ENCODE measurements around the gene TUBA4B. TPM values are rescaled to one million over a fixed set of nuclear protein-coding genes. Genes with fewer than 3 reads are reported as not detected.
A peak's percentile ranks its signal among the peaks of the same experiment; 100 is the strongest.

TUBA4B gene
- total RNA-seq, result not detected
- long read RNA-seq, result 0 reads

DNA sequence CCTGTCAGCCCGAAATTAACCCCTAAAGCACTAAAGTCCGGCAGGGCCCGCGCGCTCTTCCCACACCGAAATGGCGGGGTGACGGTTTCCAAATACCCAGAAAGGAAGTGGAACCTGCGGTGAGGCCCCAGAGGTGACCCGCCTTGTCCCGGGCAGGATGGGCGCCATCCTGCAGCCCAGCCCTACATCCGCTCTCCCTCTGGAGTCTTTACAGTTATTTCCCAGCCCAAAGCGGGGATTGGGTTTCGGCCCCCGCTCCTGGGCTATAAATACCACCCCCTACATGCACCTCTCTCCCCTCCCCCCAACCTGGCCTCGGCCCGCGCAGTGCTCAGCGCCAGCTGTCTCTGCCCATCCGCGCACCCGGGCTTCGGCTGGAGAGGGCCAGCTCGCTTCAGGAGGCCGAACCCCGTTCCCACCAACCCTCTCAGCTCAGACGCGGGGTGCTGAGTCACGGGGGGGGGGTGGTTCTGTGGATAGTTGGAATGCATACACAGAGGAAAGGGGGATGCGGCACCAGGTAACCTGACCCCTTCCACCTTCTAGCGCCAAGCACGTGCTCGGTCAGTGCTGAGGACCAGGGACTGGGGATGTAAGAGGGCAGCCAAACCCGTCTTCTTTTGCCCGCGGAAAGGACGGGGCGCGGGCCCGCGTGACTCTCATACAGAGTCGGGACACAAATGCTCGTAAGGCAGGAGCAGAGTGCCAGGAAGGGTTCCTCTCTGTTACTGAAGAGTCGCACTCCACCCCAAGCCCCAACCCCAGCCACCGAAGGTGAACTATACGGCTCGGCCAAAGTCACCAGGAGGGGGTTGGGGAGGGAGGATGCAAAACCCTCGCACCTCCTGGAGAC lies at the start of gene TUBA4B:
Gene TUBA4B (plus strand): TSS at position 344 of the 853 bp plus-strand sequence. CDS start 165 bp downstream, at position 509.
- DNase-seq (ENCODE audit: low spot score), result no peak

DNA sequence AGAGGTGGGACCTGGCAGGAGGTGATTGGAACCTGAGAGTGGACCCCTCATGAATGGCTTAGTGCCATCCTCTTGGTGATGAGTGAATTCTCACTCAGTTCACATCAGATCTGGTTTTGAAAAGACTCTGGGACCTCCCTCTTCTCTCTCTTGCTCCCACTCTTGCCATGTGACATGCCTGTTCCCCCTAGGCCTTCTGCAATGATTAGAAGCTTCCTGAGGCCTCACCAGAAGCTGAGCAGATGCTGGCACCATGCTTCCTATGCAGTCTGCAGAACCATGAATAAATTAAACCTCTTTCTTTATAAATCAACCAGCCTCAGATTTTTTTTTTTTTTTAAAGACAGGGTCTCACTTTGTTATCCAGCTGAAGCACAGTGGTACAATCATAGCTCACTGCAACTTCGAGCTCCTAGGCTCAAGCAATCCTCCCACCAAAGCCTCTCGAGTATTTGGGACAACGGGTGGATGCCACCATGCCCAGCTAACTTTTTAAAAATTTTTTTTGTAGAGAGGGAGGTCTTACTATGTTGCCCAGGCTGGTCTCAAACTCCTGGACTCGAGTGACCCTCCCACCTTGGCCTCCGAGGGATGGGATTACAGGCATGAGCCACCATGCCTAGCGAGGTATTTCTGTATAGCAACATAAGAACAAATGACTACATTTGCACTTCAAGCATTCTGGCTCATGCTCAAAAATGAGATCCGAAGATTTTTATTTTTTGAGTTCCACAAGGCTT lies 48.4 kb upstream of the TUBA4B start:
- DNase-seq (ENCODE audit: low spot score), result no peak

DNA sequence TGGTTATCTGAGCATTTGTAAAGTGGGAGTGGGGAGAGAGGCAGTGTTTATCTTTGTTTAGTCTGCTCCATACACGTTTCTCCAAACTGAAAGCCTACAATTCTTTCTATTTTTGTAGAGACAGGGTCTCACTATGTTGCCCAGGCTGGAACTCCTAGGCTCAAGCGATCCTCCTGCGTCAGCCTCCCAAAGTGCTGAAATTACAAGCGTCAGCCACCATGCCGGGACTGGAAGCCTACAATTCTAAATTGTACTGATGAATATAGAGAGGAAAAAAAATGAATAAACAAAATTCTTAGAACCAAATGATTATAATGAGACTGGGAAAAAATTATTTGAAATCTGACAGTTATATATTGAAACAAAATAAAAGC lies 47.9 kb upstream of the TUBA4B start:
- no peak for DNase-seq (ENCODE audit: low spot score)

DNA sequence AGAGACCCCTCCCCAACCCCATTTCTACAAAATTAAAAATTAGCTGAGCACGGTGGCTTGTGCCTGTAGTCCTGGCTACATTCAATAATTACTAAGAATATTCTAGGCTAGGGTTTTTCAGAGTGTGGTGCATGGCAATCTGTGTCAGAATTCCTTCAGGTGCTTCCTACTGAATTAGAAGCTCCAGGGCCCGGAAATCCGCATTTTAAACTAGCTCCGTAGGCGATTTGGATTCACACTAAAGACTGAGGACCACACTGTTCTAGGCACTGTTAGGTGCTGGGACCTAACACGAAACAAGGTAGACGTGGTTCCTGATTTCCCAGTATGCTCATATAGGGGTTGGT lies 47.1 kb upstream of the TUBA4B start:
- DNase-seq (ENCODE audit: low spot score), result no peak

DNA sequence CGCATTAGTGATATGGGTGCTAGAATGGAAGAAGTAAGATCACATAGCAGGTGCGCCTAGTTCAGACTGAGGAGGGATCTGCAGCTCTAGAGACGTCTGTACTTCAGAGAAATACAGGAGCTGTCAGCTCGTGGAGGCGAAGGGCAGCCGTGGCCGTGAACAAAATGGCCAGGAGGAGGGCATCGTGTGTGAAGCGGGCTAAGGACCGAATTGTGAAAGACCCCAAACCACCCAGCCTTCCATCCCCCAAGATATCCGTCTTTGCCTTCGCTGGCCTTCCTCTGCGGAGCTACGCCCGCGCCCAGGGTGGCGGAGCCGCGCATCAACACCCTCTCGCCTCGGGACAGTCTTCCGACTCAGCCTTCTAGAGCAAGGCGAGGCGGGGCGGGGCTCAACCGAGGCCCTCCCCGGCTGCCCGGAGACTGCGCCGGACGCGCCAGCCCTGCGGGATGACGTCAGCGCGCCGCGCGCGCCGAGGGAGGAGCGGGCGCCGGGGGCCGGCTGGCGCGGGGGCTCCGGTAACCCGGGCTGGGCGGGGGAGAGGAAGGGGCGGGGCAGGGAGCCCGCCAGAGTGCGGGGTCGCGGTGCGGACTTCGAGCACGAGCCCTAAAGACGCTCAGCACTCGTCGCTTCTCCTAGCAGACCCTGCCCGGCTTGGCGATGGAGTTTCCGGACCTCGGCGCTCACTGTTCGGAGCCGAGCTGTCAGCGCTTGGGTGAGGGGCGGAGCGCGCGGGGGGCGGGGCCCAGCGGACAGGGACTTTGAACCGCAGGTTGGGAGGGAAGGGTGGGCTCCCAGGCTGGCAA lies 46.5 kb upstream of the TUBA4B start, which contains the start of gene ZFAND2B:
Gene ZFAND2B (plus strand): TSS at position 455 of the 806 bp plus-strand sequence. CDS start 206 bp downstream, at position 661.
- peak; percentile 98 for DNase-seq (ENCODE audit: low spot score)

DNA sequence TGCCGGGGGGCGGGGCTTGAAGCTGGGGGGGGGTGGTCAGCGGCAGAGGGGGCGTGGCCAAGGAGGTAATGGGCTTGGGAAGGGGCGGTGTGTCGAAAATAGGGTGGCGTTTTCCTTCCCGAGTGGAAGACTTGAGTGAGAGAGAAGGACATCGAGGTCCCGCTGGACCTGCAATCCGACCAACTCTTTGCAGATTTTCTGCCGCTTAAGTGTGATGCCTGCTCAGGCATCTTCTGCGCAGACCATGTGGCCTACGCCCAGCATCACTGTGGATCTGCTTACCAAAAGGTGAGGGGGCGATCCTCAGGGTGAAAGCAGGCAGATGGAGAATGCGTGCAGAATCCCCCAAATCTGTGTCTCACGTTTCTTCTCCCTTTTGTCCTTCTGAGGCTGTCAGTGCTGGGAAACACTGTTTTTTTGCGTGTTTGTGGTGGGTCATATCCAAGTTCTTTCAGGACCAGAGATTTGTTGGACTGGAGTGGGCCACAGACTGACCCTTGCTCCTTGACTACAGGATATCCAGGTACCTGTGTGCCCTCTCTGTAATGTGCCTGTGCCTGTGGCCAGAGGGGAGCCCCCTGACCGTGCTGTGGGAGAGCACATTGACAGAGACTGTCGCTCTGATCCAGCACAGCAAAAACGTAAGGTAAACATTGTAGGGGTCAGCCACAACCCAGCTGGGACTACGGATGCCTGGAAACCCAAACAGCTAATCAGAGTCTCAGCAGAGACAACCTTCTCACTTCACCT lies 45.7 kb upstream of the TUBA4B start:
- no peak for DNase-seq (ENCODE audit: low spot score)

DNA sequence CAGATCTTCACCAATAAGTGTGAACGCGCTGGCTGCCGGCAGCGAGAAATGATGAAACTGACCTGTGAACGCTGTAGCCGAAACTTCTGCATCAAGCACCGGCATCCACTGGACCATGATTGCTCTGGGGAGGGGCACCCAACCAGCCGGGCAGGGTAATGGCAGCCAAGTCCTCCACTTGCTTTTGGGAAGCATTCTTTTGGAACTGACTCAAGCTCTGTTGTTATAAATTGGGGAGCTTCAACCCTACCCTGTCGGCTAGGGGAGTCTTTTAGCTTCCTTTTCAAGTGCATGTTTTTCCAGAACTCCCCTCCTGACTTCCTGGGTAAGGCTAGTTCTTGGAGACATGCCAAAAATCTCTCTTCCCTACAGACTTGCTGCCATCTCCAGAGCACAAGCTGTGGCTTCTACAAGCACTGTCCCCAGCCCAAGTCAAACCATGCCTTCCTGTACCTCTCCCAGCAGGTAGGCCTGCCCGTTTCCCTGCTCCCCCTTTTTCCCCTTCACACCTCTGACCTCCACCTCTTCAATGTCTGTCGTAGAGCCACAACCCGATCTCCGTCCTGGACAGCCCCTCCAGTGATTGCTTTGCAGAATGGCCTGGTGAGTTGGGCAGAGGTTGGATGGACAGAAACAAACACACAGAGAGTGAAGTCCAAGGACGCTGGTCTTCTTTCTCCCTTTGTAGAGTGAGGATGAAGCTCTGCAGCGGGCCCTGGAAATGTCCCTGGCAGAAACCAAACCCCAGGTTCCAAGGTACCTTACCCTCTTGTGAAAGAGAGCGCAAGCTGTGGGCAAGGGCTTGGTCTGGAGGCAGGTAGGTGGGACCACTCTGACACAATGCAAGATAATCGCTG lies 44.9 kb upstream of the TUBA4B start:
- no peak for DNase-seq (ENCODE audit: low spot score)

DNA sequence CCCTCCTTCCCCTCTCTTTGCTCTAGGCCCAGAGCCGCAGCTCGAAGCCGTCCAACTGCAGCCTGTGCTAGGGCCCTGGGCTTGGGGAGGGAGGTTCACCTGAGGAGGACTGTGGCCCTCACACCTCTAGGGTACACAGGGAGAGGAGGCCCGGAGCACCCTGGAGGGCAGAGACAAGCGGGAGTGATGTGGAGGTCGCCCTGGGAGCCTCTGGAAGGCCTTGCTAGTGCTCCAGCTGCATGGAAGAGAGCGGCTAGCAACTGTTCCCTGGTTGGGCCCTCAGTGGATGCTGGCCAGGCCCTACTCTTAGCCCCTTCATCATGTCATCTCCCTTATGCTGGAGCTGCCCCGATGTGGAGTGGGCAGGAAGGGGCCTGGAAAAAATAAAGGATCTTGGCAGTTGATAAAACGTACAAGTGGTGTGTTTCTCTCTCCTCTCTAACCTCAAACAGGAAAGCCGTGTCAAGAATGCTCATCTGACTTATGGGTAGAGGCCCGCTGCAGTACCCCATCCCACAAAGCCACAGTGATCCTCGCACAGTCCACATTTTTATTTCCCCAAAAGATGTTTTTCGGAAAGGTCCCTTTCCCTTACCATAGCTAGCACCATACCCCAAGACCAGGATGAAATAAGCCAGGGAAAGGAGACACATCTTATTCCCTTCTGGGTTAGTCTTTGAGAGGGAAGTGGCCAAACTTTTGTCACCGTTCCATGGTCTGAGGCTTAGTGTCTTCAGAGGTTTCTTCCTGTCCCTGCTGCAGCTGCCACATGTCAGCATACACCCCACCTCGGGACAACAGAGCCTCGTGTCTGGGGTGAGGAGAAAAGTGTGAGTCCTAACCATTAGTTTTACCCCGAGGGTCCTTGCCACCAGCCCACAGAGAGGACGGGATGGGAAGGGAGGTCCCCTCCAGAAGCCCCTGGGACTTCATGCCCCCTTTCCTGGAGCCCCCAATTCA lies 43.5 kb upstream of the TUBA4B start:
- DNase-seq (ENCODE audit: low spot score), result no peak

DNA sequence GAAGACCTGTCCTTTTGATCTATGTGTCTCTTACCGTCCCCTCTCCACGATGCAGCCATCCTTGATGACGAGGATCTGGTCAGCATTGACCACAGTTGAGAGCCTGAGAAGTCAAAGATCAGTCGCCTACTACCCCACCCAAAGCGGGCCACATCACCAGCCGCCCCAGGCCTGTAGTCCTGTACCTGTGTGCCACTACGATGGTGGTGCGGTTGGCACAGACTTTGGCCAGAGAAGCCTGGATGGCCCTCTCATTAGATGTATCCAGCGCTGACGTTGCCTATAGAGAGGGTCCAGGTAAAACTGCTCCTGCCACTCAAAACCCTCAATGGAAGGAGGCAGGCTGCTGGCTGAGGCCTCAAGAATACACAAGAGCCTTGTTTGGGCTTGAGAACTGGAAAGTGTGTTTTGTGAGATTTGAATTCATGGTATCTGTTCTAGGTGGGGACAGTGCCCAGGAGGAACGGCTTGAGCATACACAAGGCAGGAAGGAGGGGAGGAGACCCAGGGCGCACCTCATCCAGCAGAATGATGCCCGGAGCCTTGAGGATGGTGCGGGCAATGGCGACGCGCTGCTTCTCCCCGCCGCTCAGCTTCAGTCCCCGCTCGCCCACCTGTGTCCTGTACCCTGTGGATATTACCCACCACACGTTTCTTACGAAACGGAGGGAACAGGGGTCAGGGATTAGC lies 42.7 kb upstream of the TUBA4B start:
- no peak for DNase-seq (ENCODE audit: low spot score)

DNA sequence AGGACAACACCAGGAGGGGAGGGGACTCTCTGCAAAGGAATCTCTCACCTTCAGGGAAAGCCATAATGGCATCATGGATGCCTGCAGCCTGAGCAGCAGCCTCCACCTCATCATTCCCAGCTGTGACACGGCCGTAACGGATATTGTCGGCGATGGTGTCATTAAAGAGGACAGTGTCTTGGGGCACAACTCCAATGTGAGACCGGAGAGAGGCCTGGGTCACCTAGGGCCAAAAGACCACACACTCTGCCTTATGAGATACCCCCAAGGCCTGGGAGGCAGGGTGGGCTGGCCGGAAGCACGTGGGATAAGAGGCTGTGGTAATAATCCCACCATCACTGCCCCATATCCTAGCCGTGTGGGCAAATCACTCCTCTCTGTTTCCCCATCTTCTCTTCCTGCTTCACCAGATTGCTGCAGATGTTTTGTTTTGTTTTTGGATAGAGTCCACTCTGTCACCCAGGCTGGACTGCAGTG lies 42.1 kb upstream of the TUBA4B start:
- DNase-seq (ENCODE audit: low spot score), result no peak

DNA sequence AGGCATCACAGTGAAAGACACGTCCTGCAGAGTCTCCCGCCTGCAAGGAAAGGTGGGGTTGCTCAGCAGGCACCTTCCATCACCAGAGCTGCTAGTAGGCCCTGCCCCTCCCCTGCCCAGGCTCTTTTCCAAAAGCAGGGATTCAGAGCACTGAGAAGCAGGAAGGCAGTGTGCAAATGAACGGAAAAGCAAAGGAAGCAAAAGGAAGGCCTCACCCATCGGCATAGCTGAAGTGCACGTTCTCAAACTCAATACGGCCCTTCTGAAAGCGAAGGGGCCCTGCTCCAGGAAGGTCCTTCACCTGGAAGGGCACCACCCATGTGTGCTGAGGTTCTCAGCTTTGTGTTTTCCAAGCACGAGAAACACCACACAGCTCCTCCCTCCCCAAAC lies 40.0 kb upstream of the TUBA4B start:
- DNase-seq (ENCODE audit: low spot score), result no peak

DNA sequence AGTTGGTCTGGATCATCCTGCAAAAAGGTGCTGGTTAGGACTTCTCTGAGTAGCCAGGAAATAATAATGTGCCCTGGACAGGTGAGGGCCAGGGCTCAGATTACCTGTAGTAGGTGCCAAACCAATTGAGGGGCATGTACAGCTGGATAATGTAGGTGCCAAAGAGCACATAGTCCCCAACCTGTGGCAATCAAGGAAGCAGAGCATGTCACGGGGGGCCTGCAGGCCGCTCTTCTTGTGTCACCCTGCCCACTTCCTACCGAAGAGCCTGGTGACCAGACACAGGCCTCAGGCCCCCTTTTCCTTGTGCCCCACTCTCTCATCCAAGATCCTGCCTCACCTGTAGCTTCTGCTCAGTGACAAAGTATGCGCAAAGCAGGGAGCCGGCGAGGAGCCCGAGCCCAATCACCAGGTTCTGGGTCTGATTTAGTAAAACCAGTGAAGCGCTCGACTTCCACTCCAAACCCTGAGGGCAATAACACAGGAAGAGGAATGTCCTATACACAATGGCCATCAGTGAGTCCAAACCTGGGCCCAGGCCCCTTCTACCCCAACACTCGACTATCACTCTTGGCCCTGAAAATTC lies 39.5 kb upstream of the TUBA4B start:
- no peak for DNase-seq (ENCODE audit: low spot score)

DNA sequence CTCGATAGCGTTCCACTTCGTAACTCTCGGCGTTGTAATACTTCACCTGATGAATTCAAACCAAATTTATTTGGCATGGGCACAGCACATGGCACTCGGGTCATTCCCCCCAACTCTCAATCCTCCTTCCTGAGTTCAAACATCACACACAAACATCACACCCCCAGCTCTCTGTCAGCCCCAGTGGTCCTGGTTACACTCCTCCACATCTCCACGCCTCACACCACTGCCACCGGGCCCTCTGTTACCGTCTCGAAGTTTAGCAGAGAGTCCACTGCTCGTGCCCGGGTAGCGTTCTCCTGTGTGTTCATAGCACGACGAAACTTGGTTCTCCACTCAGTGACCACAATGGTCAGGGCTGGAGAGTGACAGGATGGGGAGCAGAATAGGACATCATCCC lies 38.9 kb upstream of the TUBA4B start:
- no peak for DNase-seq (ENCODE audit: low spot score)

DNA sequence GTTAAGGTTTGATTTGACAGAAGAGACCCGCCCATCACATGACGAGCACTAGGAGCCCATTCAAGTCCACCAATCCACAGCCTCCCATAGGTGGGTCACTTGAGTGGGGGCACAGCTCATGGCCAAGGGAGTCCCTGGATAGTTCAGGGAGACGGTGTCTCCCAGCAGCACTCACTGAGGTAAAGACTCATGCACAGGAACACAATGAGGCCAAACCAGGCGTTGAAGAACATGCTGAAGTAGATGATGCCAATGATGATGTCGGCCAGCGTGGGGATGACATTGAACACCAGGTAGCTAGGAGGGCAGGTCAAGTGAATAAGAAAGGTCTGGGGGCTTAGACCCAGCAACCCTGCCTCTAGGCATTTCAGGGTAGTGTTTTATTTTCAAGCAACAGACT lies 38.3 kb upstream of the TUBA4B start:
- no peak for DNase-seq (ENCODE audit: low spot score)

DNA sequence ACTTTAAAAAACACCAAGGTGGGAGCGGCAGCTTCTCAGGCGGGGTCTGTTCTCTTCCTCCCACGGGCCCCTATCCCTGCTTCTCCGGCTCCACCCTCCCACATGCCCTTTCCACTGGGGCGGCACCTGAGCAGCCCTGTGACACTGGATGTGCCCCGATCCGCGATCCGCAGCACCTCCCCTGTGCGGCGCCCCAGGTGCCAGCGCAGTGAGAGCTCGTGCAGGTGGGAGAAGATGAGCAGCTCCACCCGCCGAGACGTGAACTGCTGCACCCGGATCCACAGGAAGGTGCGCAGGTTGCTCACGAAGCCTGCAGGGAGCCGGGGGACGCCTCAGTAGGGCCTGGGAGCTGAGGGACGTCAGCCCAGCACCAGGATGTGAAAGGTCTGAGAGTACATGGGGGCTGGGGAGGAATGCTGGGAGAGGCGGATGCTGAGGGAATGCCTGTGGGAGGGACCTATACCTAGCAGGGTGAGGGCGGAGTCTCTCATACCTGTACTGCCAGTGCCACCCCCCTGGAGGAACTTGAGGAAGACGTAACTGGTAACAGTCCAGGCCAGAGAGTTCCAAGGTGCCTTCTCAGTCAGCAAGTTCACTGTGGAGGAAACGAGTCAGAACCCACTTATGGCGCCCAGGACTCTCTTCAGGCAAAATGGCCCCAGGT lies 37.0 kb upstream of the TUBA4B start:
- no peak for DNase-seq (ENCODE audit: low spot score)

DNA sequence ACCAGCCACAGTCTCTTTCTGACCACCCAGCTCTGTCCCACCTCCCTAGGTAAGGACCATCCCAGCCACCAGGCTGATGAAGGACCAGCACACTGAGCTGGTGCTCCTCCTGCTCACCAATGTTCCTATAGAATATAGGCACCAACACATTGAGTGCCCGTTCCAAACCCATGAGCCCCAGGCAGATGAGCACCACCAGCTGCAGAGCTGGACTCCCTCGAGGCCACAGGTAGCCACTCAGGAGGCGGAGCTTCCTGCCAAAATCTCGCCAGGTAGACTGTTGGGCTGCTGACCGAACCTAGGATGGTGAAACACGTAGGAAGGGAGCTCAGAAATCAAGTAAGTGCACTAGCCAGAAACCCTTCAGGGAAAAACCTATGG lies 36.5 kb upstream of the TUBA4B start:
- DNase-seq (ENCODE audit: low spot score), result no peak

DNA sequence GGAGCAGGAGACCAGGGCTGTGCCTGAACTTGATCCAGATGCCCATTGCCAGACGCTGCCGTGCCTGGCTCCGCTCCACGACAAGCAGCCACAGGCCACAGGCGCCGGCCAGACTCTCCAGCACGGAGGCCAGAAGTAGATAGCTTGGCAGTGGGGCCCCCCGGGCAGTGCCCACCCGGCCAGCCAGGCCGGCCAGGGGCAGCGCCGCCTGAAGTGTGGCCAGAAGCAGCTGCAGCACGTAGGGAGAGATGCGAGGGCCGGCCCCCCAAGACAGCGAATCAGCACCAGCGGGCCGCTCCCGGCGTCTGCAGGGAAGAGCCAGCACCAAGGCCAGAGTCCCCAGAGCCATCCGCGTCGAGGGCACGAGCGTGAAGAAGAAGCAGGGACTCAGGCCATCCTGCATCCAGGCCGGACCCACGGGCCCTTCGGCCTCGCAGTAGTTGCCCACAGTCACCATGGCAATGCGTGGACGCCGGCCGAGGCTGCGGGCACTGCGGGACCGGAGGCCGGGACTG lies 34.8 kb upstream of the TUBA4B start:
- peak; percentile 91 for DNase-seq (ENCODE audit: low spot score)

Measured in mesenteric fat pad (tissue), 1 donor.